OCI-LY7 (cell line): ENCODE results near the gene GRAMD1B. TPM values are rescaled to one million over a fixed set of nuclear protein-coding genes. Genes with fewer than 3 reads are reported as not detected.

ENCODE experiments used
- BruUV-seq: library from RNA; stranded (reverse); fragments of 400-500 nt; replicated peaks from 2 replicates; lab custom pipeline; 2021; lab: Mats Ljungman, UMichigan
- CTCF ChIA-PET: fragments of 300-600 bp; sonication (Branson Sonifier 250); formaldehyde crosslinking; loops from one replicate; lab custom pipeline; 2022; ENCODE audit warnings: antibody characterized with exemption; ENCODE audit not compliant: unreplicated experiment; lab: Charles Lee
- POLR2A ChIA-PET: fragments of 300-600 bp; sonication (Branson Sonifier 250); formaldehyde crosslinking; loops from one replicate; lab custom pipeline; 2022; ENCODE audit warnings: antibody characterized with exemption; lab: Charles Lee
- DNase-seq: peaks from one replicate; pipeline ENCODE4 v3.0.0-alpha.2; 2015; ENCODE audit warnings: low spot score
- H2AFZ ChIP-seq: fragments of 200-600 bp; sonication (generic), shearing (Covaris generic); 2 replicates; pipeline ENCODE4 v1.6.1; 2014; ENCODE audit warnings: mild to moderate bottlenecking, antibody characterized with exemption, low read length, moderate library complexity
- H3K27ac ChIP-seq: fragments of 200-600 bp; sonication (generic); 2 replicates; pipeline ENCODE4 v1.5.1; 2014; ENCODE audit warnings: mixed run types, low read depth, mild to moderate bottlenecking, moderate library complexity, low read length, inconsistent platforms; ENCODE audit not compliant: poor library complexity, severe bottlenecking
- H3K36me3 ChIP-seq: fragments of 200-600 bp; sonication (generic); 2 replicates; pipeline ENCODE4 v1.6.1; 2014; ENCODE audit warnings: mild to moderate bottlenecking, antibody characterized with exemption, low read length, moderate library complexity, mixed read lengths; ENCODE audit not compliant: insufficient read depth
- H3K4me1 ChIP-seq: fragments of 200-600 bp; sonication (generic); 2 replicates; pipeline ENCODE4 v1.5.1; 2014; ENCODE audit warnings: mild to moderate bottlenecking, low read length; ENCODE audit not compliant: insufficient read depth, poor library complexity, severe bottlenecking
- H3K4me2 ChIP-seq: fragments of 200-600 bp; sonication (generic); 2 replicates; pipeline ENCODE4 v1.6.1; 2014; ENCODE audit warnings: mild to moderate bottlenecking, low read length
- H3K4me3 ChIP-seq: fragments of 200-600 bp; sonication (generic); 2 replicates; pipeline ENCODE4 v1.5.1; 2014; ENCODE audit warnings: mild to moderate bottlenecking, low read depth, low read length; ENCODE audit not compliant: poor library complexity, severe bottlenecking
- H3K79me2 ChIP-seq: fragments of 200-600 bp; sonication (generic); 2 replicates; pipeline ENCODE4 v1.6.1; 2016; ENCODE audit warnings: low read depth, mild to moderate bottlenecking, low read length, moderate library complexity, mixed read lengths; ENCODE audit not compliant: insufficient read depth
- H3K9me2 ChIP-seq: fragments of 200-600 bp; sonication (generic); 2 replicates; pipeline ENCODE4 v1.6.1; 2016; ENCODE audit warnings: mild to moderate bottlenecking, low read length, mixed read lengths; ENCODE audit not compliant: insufficient read depth
- H3K9me3 ChIP-seq: fragments of 200-600 bp; sonication (generic); 2 replicates; pipeline ENCODE4 v1.6.1; 2014; ENCODE audit warnings: mild to moderate bottlenecking, mixed run types, low read length, mixed read lengths
- H4K20me1 ChIP-seq: fragments of 200-600 bp; sonication (generic); 2 replicates; pipeline ENCODE4 v1.6.1; 2014; ENCODE audit warnings: mild to moderate bottlenecking, antibody characterized with exemption, low read length, moderate library complexity, mixed read lengths; ENCODE audit not compliant: insufficient read depth
- CTCF ChIP-seq: fragments of 200-600 bp; sonication (generic); conservative IDR thresholded peaks from 2 replicates; pipeline ENCODE4 v1.5.1; 2014; ENCODE audit warnings: mild to moderate bottlenecking, antibody characterized with exemption, low read length, moderate library complexity, mixed read lengths
- EZH2phosphoT487 ChIP-seq: fragments of 200-600 bp; sonication (generic); IDR thresholded peaks from 2 replicates; pipeline ENCODE4 v1.6.1; 2018; ENCODE audit warnings: low read depth, borderline replicate concordance, mild to moderate bottlenecking, mixed run types, antibody characterized with exemption, low read length, moderate library complexity, mixed read lengths
- intact Hi-C: fragments of 100-400 bp; cut with micrococcal nuclease; formaldehyde crosslinking; loops from one replicate; pipeline ENCODE4 v1.10.0; 2022; ENCODE audit not compliant: unreplicated experiment
- total RNA-seq, 2 experiments: library from RNA; depleted of rRNA in 1 of 2; stranded (reverse); fragments of >200 nt in 1 of 2; shearing (Covaris generic) in 1 of 2; gene quantifications; 2 replicates each; pipeline ENCODE4 v1.2.3, GENCODE V29; 2014 to 2022

Gene GRAMD1B
- total RNA-seq, 2 experiments from 2014 or later = 0.16 TPM; not detected in 1

DNA sequence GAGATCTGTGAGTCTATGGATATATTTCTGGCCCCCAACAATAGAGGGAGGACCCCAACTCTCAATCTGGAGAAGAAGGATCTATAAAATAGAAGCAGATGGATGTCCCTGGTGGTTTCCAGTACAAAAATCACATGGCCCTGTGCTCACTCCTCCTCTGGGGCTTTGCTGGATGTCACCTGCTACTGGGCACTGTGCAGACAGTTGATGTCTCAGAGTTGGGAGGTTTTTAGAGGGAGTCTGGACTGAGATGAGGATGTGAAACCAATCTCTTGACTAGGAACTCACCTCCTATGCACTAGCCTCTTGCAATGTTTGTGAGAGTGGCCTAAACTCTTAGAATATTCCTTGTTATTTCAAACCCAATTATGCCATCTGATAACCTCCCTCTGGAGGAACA, 117.1 kb downstream of the GRAMD1B start:
- TF ChIP-seq EZH2phosphoT487 (no peak), CTCF (no peak)
- POLR2A ChIA-PET = no interaction called here
- H4K20me1 ChIP-seq = no peaks in the 10 kb centered on the region
- BruUV-seq = no TSS peak
- no peak overlapping the region for H2AFZ ChIP-seq
- CTCF ChIA-PET = no interaction called here
- H3K36me3 ChIP-seq = no peaks in the 10 kb centered on the region
- no peaks in the 10 kb centered on the region for H3K79me2 ChIP-seq
- no peak overlapping the region for H3K4me2 ChIP-seq
- H3K27ac ChIP-seq = no peak overlapping the region
- H3K9me3 ChIP-seq = no peaks in the 10 kb centered on the region
- no peaks in the 10 kb centered on the region for H3K4me1 ChIP-seq
- H3K9me2 ChIP-seq = no peaks in the 10 kb centered on the region
- DNase-seq = peak; percentile 7
- intact Hi-C loops = no loop called here
- H3K4me3 ChIP-seq = no peak overlapping the region

- intact Hi-C loops = no loop called here
- Histone ChIP-seq H3K9me3 (no peaks in the 10 kb centered on the region), H3K36me3 (no peaks in the 10 kb centered on the region), H3K4me1 (no peaks in the 10 kb centered on the region), H3K4me2 (no peak overlapping the region), H3K9me2 (no peaks in the 10 kb centered on the region), H4K20me1 (no peaks in the 10 kb centered on the region), H3K27ac (no peak overlapping the region), H3K79me2 (no peaks in the 10 kb centered on the region), H2AFZ (no peak overlapping the region), H3K4me3 (no peak overlapping the region)
- ChIA-PET POLR2A (interaction anchor here (1.0 kb wide), 1 partner anchor 11 kb away, joined by 3 read pairs; no protein-coding TSS in a partner anchor), CTCF (no interaction called here)
- no TSS peak for BruUV-seq
- TF ChIP-seq EZH2phosphoT487 = no peak
- no peak for DNase-seq
Observed at GRCh38 chr11:123548774-123549173, 118.7 kb downstream of the GRAMD1B start.

GRCh38 chr11:123549926-123550917, 120.2 kb downstream of the GRAMD1B start:
- TF ChIP-seq CTCF (no peak), EZH2phosphoT487 (no peak)
- H3K9me3 ChIP-seq = no peaks in the 10 kb centered on the region
- H3K36me3 ChIP-seq = no peaks in the 10 kb centered on the region
- H3K4me1 ChIP-seq = no peaks in the 10 kb centered on the region
- H2AFZ ChIP-seq = no peak overlapping the region
- H4K20me1 ChIP-seq = no peaks in the 10 kb centered on the region
- intact Hi-C loops = no loop called here
- CTCF ChIA-PET = no interaction called here
- no peak for DNase-seq
- H3K79me2 ChIP-seq = no peaks in the 10 kb centered on the region
- H3K27ac ChIP-seq = no peak overlapping the region
- H3K9me2 ChIP-seq = no peaks in the 10 kb centered on the region
- POLR2A ChIA-PET = no interaction called here
- no peak overlapping the region for H3K4me3 ChIP-seq
- BruUV-seq = no TSS peak
- no peak overlapping the region for H3K4me2 ChIP-seq
